IPS-18a (cell line): ENCODE data around the gene ABHD14A.

Source experiments
- H3K27ac ChIP-seq: one replicate; pipeline ENCODE4 v1.5.1; 2013; ENCODE audit warnings: low read length
- H3K27me3 ChIP-seq: one replicate; pipeline ENCODE4 v1.6.1; 2013; ENCODE audit warnings: mild to moderate bottlenecking, low read length; ENCODE audit not compliant: control insufficient read depth, insufficient read depth
- H3K36me3 ChIP-seq: one replicate; pipeline ENCODE4 v1.6.1; 2013; ENCODE audit warnings: low read depth, low read length; ENCODE audit not compliant: control insufficient read depth
- H3K4me1 ChIP-seq: one replicate; pipeline ENCODE4 v1.6.1; 2013; ENCODE audit warnings: low read depth, low read length; ENCODE audit not compliant: control insufficient read depth
- H3K4me3 ChIP-seq: one replicate; pipeline ENCODE4 v1.5.1; 2013; ENCODE audit warnings: low read length
- H3K9ac ChIP-seq: one replicate; pipeline ENCODE4 v1.6.1; 2013; ENCODE audit warnings: mild to moderate bottlenecking, low read length, moderate library complexity
- H3K9me3 ChIP-seq: one replicate; pipeline ENCODE4 v1.6.1; 2013; ENCODE audit warnings: low read depth, low read length; ENCODE audit not compliant: control insufficient read depth

Gene ABHD14A

DNA sequence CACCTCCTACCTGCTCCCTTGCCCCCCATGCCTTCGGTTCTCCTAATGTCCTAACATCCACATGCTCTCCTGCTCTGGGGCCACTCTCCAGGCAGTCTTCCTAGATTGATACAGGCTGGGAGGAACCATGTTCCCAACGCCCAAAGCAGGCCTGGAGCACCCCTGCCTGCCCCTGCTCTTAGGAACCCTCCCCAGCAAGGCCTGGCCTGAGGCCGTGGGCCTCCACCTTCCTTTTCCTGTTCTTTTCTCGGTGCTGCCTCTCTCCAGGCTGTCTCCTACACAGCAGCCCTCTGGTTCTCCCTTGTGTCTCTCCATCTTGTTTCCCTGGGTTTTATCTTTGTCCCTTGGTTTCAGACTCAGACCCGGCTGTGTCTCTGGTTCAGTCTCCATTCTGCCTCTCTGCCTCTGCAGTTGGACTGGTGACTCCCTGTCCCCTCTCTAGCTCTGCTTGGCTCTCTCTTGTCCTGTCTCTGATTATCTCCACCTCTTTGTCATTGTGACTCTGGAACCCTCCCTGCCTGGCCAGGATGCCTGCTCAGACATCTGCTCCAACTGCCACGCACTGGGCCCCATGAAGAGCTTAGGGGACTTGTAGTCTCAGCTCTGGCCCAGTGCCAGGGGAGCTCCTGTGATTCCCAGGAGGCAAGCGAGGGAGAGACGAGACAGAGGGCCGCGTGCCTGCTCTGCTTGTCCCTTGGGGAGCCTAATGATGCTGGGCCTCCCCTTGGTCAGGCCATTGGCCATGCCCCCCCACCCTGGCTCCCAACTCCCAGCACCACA, 46.8 kb downstream of the ABHD14A start:
- Histone ChIP-seq H3K4me3 (no peak overlapping the region), H3K36me3 (no peaks in the 10 kb centered on the region), H3K4me1 (no peaks in the 10 kb centered on the region), H3K27me3 (no peaks in the 10 kb centered on the region), H3K9ac (no peak overlapping the region), H3K27ac (no peak overlapping the region), H3K9me3 (no peaks in the 10 kb centered on the region)

DNA sequence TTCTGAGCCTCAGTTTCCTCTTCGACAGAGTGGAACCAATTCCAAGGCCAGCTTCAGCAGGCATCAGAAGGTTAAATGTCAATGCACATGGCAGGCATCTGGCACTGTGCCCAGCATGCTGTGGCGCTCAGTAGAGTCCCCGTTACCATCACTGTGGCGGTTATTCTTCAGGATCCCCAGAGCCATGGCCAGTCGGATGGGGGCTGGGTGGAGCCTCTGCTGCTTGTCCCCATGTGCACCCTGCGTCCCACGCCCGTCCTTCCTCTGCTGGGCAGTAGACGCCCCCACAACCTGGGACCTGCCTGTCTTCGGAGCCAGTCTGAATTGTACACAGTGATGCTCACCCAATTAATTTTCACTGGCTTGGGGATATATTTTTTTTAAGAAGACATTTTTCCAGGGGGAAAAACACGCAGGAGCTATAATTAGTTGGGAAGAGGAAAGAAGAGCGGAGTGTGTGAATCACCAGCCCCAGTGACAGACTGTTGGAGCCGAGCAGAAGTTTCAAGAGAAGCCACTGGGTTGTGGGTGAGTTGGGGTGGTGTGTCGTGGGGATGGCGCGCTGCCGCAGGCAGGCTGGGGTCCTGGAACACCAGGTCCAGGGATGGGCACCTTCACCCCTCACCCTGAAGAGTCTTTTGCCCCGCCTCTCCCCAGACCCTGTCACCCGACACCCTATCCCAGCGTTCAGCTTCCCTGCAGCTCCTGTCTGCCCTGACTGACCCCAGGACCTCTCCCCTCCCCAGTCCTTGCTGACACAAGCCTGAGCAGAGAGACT, 47.6 kb downstream of the ABHD14A start:
- H3K27ac ChIP-seq = no peak overlapping the region
- no peaks in the 10 kb centered on the region for H3K36me3 ChIP-seq
- H3K4me3 ChIP-seq = no peak overlapping the region
- H3K4me1 ChIP-seq = no peaks in the 10 kb centered on the region
- H3K9me3 ChIP-seq = no peaks in the 10 kb centered on the region
- H3K27me3 ChIP-seq = no peaks in the 10 kb centered on the region
- no peak overlapping the region for H3K9ac ChIP-seq

DNA sequence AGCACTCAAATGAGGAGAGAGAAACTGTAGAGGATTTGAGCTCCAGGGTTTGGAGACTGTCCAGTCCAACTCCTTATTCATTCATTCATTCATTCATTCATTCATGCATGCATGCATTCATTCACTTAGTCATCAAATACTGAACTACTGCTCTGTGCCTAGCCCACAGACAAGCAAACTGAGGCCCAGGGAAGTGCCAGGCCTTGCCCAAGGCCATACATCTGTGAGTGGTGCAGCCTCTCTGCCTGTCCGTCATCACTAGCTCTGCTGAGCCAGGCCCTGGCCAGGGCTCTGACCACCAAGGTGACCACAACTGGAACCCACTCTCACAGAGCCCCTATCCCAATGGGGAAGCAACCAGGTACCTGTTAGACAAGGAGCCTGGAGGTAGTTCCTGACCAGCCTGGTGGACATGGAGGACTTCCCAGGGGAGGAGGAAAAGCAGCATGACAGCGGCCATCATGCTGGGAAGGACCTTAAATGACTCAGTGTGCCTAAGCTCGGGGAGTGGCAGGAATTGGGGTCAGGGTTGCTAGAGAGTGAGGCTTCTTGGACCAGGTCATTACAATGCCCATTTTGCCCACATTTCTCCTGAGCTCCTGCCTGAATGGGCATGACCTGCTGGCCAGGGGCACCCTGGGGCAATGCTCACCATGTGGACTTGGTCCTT, 48.4 kb downstream of the ABHD14A start:
- no peaks in the 10 kb centered on the region for H3K4me1 ChIP-seq
- no peaks in the 10 kb centered on the region for H3K36me3 ChIP-seq
- no peaks in the 10 kb centered on the region for H3K9me3 ChIP-seq
- H3K27me3 ChIP-seq = no peaks in the 10 kb centered on the region
- no peak overlapping the region for H3K9ac ChIP-seq
- no peak overlapping the region for H3K4me3 ChIP-seq
- no peak overlapping the region for H3K27ac ChIP-seq

DNA sequence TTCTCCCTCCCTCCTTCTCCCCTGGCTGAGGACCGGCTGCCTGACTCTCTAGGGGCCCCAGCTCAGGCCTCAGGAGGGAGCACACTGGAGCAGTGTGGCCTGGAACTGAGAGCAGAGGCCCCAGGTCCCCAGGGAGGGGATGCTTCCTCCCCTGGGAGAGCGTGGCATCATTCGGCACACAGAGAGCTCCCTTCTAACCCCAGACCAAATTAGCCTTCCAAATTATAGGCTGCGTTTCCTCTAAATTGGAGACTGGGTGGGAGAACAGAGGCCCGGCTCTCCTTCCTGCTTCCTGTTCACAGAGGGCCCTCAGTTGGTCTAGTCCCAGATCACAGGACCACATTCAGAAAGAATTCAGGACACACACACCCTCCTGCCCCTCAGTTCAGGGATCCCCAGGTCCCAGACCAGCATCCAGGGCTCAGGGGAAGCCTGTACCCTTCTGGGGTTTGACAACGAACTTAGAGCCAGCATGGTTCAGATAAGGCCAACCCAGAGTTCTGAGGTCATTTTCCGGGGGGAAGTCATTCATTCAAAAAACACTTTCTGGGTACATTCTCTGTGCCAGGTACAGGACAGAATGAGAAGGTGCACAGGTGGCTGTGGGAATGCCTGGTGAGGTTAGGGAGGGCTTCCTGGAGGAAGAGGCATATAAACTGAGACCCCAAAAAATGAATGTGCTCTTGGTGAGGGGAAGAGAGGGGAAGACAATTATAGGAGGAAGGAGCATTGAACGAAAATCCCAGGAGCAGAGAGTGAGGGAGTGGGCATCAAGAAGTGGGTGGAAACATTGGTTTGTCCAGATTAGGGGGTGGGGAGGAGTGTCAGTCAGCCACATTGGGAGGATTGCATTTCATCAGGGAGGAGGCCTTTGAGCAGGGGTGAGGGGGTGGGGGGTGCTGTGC, 49.2 kb downstream of the ABHD14A start:
- H3K27ac ChIP-seq = no peak overlapping the region
- H3K4me3 ChIP-seq = no peak overlapping the region
- no peaks in the 10 kb centered on the region for H3K4me1 ChIP-seq
- no peaks in the 10 kb centered on the region for H3K9me3 ChIP-seq
- no peaks in the 10 kb centered on the region for H3K36me3 ChIP-seq
- no peaks in the 10 kb centered on the region for H3K27me3 ChIP-seq
- H3K9ac ChIP-seq = no peak overlapping the region

DNA sequence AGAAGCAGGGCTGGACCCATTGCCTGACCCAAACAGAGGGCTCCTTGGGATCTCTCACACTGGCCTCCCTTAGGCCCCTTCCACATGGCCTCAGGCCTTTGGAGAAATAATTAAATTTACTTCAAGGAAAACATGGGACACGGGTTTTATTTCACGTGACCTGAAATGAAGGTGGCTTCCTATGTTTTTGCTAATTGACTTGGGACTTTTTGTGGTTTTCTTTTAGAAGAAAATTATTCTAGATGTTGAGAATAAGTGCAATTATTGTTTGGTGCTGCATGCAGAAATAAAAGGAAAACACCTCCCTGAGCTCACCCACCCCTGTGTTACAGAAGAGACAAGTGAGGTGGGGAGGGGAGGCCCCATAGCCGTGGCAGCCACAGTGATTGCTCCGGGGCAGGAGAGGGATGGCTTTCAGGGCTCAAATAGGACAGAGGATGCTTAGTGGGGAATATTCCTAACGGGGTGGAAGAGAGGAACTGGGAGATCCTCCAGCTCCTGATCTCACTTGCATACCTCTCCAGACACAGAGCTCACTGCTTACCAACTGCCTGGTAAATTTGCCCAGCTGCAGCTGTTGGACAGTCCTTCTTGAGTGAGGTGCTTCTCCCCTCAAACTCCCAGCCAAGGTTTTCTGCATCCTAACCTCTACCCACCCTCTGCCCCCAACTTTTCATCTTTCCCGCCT, 50.0 kb downstream of the ABHD14A start:
- H3K4me1 ChIP-seq = no peaks in the 10 kb centered on the region
- H3K27me3 ChIP-seq = no peaks in the 10 kb centered on the region
- H3K9ac ChIP-seq = no peak overlapping the region
- no peak overlapping the region for H3K27ac ChIP-seq
- H3K9me3 ChIP-seq = no peaks in the 10 kb centered on the region
- H3K36me3 ChIP-seq = no peaks in the 10 kb centered on the region
- H3K4me3 ChIP-seq = no peak overlapping the region

DNA sequence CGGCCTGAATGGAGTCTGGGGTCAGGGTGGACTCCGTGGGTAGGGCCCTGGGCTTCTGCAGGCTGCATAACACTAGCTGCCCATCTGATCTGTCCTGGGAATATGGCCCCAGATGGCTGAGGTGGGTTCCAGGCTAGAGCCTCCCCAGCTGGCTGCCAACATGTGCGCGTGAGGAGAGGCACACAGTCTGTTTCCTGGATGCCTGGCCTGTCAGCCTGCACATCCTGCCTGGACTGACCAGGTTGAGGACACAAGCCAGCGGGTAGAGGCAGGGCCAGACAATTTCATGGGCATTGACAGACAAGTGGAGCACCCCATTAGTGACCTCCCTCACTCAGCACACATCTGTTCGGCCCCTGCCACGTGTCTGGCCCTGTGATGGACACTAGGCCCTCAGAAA, 50.6 kb downstream of the ABHD14A start:
- Histone ChIP-seq H3K36me3 (no peaks in the 10 kb centered on the region), H3K27me3 (no peaks in the 10 kb centered on the region), H3K4me1 (no peaks in the 10 kb centered on the region), H3K9ac (no peak overlapping the region), H3K9me3 (no peaks in the 10 kb centered on the region), H3K27ac (no peak overlapping the region), H3K4me3 (no peak overlapping the region)

DNA sequence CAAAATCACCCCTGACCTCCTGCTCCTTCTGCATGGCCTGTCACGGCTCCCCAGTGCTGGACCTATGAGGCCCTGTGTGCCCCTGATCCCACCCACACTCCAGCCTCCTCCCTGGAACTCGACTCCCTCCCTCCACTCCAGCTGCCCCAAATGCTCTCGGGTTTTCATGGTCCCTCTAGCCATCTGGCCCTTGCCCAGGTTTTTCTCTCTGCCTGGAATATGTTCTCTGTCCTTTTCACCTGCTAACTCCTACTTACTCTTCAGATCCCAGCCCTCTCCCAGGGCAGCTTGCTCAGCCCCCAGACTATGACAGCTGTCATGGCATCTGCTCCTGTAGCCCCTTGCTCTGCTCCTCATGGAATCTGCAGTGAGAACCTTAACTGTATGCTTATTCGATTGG, 51.2 kb downstream of the ABHD14A start:
- no peaks in the 10 kb centered on the region for H3K4me1 ChIP-seq
- no peak overlapping the region for H3K27ac ChIP-seq
- H3K27me3 ChIP-seq = no peaks in the 10 kb centered on the region
- H3K4me3 ChIP-seq = no peak overlapping the region
- no peaks in the 10 kb centered on the region for H3K9me3 ChIP-seq
- no peak overlapping the region for H3K9ac ChIP-seq
- H3K36me3 ChIP-seq = no peaks in the 10 kb centered on the region

DNA sequence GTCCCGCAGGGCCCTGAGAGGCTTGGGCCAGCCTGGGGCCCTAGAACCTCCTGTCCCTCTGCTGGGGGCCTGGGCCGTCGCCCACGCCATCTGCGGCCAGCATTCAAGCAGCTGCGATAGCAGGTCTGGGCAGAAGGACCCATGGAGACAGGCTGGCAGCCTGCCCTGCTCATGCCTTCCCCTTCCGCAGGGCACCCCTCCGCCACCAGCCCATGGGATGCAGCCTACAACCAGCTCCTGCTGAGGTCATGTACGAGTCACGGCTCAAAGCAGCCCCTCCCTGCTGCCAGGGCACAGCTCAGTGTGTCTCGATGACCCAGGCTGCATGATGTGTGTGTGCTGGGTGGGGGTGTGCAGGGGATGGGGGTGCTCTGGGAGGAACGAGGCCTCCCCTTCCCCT, 53.7 kb downstream of the ABHD14A start:
- Histone ChIP-seq H3K9me3 (no peaks in the 10 kb centered on the region), H3K27ac (no peak overlapping the region), H3K4me3 (no peak overlapping the region), H3K36me3 (no peaks in the 10 kb centered on the region), H3K4me1 (no peaks in the 10 kb centered on the region), H3K27me3 (no peaks in the 10 kb centered on the region), H3K9ac (no peak overlapping the region)

DNA sequence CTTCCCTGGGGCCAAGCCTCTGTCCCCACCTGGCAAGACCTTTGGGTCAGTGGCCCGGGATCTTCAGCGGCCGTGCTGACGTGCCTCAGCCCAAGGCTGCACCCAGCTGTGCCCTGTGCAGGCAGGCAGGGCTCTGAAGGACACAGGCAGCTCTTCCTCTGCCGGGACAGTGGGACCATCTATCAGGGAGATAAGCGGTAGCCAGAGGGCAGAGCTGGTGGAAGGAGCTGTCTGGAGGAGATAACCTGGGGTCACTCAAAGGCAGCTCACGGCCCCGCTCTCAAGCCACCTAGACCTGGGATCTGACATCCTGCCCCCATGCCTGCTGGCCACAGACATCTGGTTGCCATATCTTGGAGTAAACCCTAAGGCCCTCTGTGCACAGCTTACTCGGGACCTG, 54.2 kb downstream of the ABHD14A start:
- Histone ChIP-seq H3K9me3 (no peaks in the 10 kb centered on the region), H3K4me3 (no peak overlapping the region), H3K27me3 (no peaks in the 10 kb centered on the region), H3K36me3 (no peaks in the 10 kb centered on the region), H3K27ac (no peak overlapping the region), H3K4me1 (no peaks in the 10 kb centered on the region), H3K9ac (no peak overlapping the region)

DNA sequence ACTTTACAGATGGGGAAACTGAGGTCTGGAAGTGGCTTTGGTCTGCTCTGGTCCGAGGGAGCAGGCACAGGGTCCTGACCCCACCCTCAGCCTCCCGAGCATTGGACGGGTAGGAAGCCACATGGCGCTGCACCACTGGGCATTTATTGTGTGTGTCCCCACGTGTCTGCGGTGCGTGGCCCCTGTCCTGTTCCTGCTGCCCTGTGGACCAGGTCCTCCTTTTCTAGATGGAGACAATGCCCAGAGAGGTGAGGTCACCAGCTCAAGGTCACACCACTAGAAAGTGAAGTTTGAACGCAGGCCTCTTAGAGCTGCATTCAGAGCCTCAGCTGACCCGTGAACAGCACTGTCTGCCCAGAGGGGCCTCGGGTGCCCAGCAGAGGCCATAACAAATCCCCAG, 54.7 kb downstream of the ABHD14A start:
- H3K27me3 ChIP-seq = no peaks in the 10 kb centered on the region
- no peak overlapping the region for H3K9ac ChIP-seq
- no peaks in the 10 kb centered on the region for H3K36me3 ChIP-seq
- no peak overlapping the region for H3K27ac ChIP-seq
- no peaks in the 10 kb centered on the region for H3K4me1 ChIP-seq
- H3K9me3 ChIP-seq = no peaks in the 10 kb centered on the region
- H3K4me3 ChIP-seq = no peak overlapping the region
